Measurements from ENCODE around the gene PPAT. TPM values are rescaled to one million over a fixed set of nuclear protein-coding genes. Genes with fewer than 3 reads are reported as not detected.
"Not testable (repeated sequence)": the region's sequence is repeated elsewhere in the genome, so short reads cannot be mapped to it uniquely, and the experiment has no call there.

PPAT gene
- total and polyA plus RNA-seq, 12 donors: 0.66 to 5.2 (median 2.8) TPM

DNA sequence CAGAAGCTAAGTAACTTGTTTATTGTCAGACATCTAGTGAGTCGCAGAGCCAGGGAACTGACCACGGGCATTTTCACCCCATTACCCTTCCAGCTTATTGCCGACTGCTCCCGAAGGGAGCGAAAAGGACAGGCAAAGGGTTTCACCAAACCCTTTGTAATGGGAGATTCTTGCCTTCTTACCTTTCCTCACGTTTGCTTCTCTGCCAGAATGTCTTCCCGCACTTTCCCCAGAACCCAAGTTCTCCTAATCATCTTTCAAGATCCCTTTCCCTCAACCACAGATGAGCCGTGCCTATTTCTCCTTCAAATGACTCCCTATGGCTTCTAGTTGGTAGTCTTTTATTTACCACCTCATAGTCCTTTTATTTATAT lies 31.5 kb upstream of the PPAT start:
- peak overlapping the region; percentile 83 to 99 (median 91) for H3K4me3 ChIP-seq
- DNase-seq (no peak), ATAC-seq (peak in 2 of 8 donors; percentile 5 to 26)
- H3K27ac ChIP-seq: peak overlapping the region; percentile 49 to 93 (median 88)
- TF ChIP-seq, protein P1, sequence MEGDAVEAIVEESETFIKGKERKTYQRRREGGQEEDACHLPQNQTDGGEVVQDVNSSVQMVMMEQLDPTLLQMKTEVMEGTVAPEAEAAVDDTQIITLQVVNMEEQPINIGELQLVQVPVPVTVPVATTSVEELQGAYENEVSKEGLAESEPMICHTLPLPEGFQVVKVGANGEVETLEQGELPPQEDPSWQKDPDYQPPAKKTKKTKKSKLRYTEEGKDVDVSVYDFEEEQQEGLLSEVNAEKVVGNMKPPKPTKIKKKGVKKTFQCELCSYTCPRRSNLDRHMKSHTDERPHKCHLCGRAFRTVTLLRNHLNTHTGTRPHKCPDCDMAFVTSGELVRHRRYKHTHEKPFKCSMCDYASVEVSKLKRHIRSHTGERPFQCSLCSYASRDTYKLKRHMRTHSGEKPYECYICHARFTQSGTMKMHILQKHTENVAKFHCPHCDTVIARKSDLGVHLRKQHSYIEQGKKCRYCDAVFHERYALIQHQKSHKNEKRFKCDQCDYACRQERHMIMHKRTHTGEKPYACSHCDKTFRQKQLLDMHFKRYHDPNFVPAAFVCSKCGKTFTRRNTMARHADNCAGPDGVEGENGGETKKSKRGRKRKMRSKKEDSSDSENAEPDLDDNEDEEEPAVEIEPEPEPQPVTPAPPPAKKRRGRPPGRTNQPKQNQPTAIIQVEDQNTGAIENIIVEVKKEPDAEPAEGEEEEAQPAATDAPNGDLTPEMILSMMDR (IDR thresholded peaks at IDR 0.05): no peak
- H3K27me3 ChIP-seq: no peaks in the 10 kb centered on the region
- intact Hi-C loops (cut with DNase I): loop anchor here in 3 of 10 donors (1.0 to 10.0 kb wide), 3 partner anchors 31 to 508 kb away; partner anchors contain the start of genes NOA1 (in 1 of the 3), PAICS (in 1 of the 3) and POLR2B (in 1 of the 3)
- peaks cover 0 to 50% (median 14%) of the 10 kb centered on the region in 9 donors for H3K36me3 ChIP-seq
- H3K9me3 ChIP-seq: no peaks in the 10 kb centered on the region
- H3K4me1 ChIP-seq: peaks cover 5 to 47% (median 38%) of the 10 kb centered on the region in 9 donors
- 0 to 1% methylated on average over 8 of the region's 8 CpGs for WGBS, 2 donors

DNA sequence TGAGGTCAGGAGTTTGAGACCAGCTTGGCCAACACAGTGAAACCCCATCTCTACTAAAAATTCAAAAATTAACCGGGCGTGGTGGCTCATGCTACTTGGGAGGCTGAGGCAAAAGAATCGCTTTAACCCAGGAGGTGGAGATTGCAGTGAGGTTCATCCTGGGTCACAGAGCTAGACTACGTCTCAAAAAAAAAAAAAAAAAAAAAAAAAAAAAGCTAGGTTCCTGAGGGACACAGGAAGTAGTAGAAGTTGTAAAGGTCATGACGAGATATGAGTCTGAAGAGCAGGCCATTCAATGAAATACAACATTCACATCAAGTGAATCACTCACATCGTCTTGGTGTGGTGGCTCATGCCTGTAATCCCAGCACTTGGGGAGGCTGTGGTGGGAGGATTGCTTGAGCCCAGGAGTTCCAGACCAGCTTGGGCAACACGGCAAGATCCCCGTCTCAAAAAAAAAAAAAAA lies 30.9 kb upstream of the PPAT start:
- peaks cover 5 to 47% (median 38%) of the 10 kb centered on the region in 9 donors for H3K4me1 ChIP-seq
- peaks cover 0 to 50% (median 9%) of the 10 kb centered on the region in 9 donors for H3K36me3 ChIP-seq
- peak overlapping the region in 6 of 10 donors; percentile 85 to 93 (median 90) for H3K27ac ChIP-seq
- intact Hi-C loops (cut with DNase I): loop anchor here in 2 of 10 donors (2.0 to 10.0 kb wide), 2 partner anchors 64 to 508 kb away; partner anchors contain the start of genes NOA1 (in 1 of the 2) and POLR2B (in 1 of the 2)
- H3K9me3 ChIP-seq, DNase-seq, H3K27me3 ChIP-seq: not testable (repeated sequence)
- H3K4me3 ChIP-seq: peak overlapping the region; percentile 83 to 99 (median 91)
- 10 to 20% methylated on average over 8 of the region's 8 CpGs for WGBS, 2 donors
- ATAC-seq: peak in 4 of 8 donors; percentile 14 to 61 (median 26)

DNA sequence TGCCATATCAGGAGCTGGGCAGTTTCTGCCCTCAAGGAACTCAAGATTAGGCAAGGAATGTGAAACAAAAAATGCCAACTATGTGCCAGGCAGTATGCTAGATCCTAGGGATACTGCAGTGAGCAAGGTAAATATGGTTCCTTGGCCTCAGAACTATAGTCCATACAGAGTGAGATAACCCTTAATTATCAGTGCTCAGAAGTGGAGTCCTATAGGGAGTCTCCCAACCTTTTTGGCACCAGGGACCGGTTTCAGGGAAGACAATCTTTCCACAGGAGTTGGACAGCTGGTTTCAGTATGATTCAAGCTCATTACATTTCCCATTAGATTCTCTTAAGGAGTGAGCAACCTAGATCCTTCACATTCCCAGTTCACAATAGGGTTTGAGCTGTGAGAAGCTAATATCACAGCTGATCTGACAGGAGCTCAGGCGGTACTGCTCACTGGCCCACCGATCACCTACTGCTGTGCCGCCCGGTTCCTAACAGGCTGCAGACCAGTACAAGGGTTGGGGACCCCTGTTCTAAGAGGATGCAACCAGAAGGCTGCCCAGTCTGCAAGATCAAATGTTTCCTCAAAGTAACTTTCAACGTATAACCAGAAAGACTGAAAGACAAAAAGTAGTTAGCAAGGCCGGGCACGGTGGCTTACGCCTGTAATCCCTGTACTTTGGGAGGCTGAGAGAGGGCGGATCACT lies 30.3 kb upstream of the PPAT start:
- TF ChIP-seq, protein P1 (IDR thresholded peaks at IDR 0.05): no peak
- intact Hi-C loops (cut with DNase I): loop anchor here in 2 of 10 donors (2.0 to 10.0 kb wide), 2 partner anchors 65 to 509 kb away; partner anchors contain the start of genes NOA1 (in 1 of the 2) and POLR2B (in 1 of the 2)
- no peaks in the 10 kb centered on the region for H3K9me3 ChIP-seq
- H3K27me3 ChIP-seq: no peaks in the 10 kb centered on the region
- WGBS, 2 donors: 56 to 71% methylated on average over 10 of the region's 10 CpGs
- peaks cover 5 to 47% (median 38%) of the 10 kb centered on the region in 9 donors for H3K4me1 ChIP-seq
- H3K4me3 ChIP-seq: peak overlapping the region in 7 of 10 donors; percentile 3 to 95 (median 85)
- DNase-seq (no peak), ATAC-seq (no peak)
- peak overlapping the region in 1 of 10 donors; percentile 91 for H3K27ac ChIP-seq
- peaks cover 0 to 50% (median 8%) of the 10 kb centered on the region in 9 donors for H3K36me3 ChIP-seq

DNA sequence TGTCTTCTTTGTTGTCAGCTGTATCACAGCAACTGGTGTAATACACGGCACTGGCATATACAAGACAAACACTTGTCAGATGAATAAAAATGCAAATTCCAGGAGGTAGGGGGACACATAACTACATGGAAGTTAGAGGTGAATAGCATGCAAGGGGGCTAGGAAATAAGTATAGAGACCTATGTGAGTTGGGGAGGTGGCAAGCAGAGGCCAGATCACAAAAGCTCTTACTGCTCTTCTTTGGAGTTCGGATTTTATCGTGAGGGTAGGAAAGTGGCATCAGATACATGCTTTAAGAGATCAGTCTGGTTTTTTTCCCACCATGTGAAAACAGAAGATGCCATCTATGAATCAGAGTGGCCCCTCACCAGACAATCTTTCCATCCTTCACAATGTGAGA lies 29.2 kb upstream of the PPAT start:
- Histone ChIP-seq H3K9me3 (no peaks in the 10 kb centered on the region), H3K4me1 (peaks cover 5 to 44% (median 36%) of the 10 kb centered on the region in 9 donors), H3K4me3 (no peak overlapping the region), H3K27ac (no peak overlapping the region), H3K36me3 (peaks cover 0 to 50% (median 8%) of the 10 kb centered on the region in 9 donors), H3K27me3 (no peaks in the 10 kb centered on the region)
- TF ChIP-seq, protein P1 (IDR thresholded peaks at IDR 0.05): no peak
- no peak for DNase-seq
- intact Hi-C loops (cut with DNase I): loop anchor here in 1 of 10 donors (10.0 kb wide), 1 partner anchor 510 kb away; the partner anchor contains the start of genes NOA1 and POLR2B
- ATAC-seq: no peak
- 67 to 75% methylated on average over 3 of the region's 3 CpGs for WGBS, 2 donors
